H1 (cell line): Measurements from ENCODE around the gene GPHA2.

Experiments
- BACH1 ChIP-seq: IDR thresholded peaks from 2 replicates; pipeline ENCODE4 v1.6.1; 2012; ENCODE audit warnings: low read length, improper control_type of control experiment
- CBX8 ChIP-seq: fragments of 300-800, 300-1000 bp; sonication (generic); IDR thresholded peaks from 2 replicates; pipeline ENCODE4 v1.7.1; 2016; ENCODE audit warnings: low read depth, low read length, borderline replicate concordance
- CTCF ChIP-seq, 3 experiments: IDR thresholded peaks; 1 replicate in 2 of 3; 2 replicates in 1 of 3; pipeline versions ENCODE4 v1.5.1 to v1.6.1; 2011; ENCODE audit warnings: low read length in 3 of 3, mild to moderate bottlenecking in 3 of 3, inconsistent platforms in 2 of 3, low read depth in 1 of 3, moderate library complexity in 1 of 3; ENCODE audit not compliant: insufficient read depth in 1 of 3; ENCODE audit errors: control extremely low read depth in 1 of 3
- E2F6 ChIP-seq: IDR thresholded peaks from 2 replicates; pipeline ENCODE4 v1.6.1; 2012; ENCODE audit warnings: inconsistent platforms
- EP300 ChIP-seq, 2 experiments: IDR thresholded peaks; 1 replicate in 1 of 2; 2 replicates in 1 of 2; pipeline ENCODE4 v1.6.1; 2011 to 2012; ENCODE audit warnings: low read depth in 2 of 2, low read length in 2 of 2, mild to moderate bottlenecking in 2 of 2, borderline replicate concordance in 1 of 2, inconsistent platforms in 1 of 2, moderate library complexity in 1 of 2
- GABPA ChIP-seq: IDR thresholded peaks from 2 replicates; pipeline ENCODE4 v1.6.1; 2011; ENCODE audit warnings: mild to moderate bottlenecking, low read length, moderate library complexity, borderline replicate concordance; ENCODE audit not compliant: insufficient read depth
- JUN ChIP-seq: IDR thresholded peaks from 2 replicates; pipeline ENCODE4 v1.6.1; 2011; ENCODE audit warnings: low read depth, mild to moderate bottlenecking, improper control_type of control experiment, low read length
- MAX ChIP-seq: IDR thresholded peaks from 2 replicates; pipeline ENCODE4 v1.6.1; 2012; ENCODE audit warnings: inconsistent platforms
- POLR2A ChIP-seq, 2 experiments: IDR thresholded peaks; 1 replicate in 1 of 2; 2 replicates in 1 of 2; pipeline ENCODE4 v1.6.1; 2011; ENCODE audit warnings: low read depth in 2 of 2, low read length in 2 of 2, mild to moderate bottlenecking in 2 of 2; ENCODE audit errors: control extremely low read depth in 1 of 2
- POLR2AphosphoS5 ChIP-seq: IDR thresholded peaks from 2 replicates; pipeline ENCODE4 v1.6.1; 2011; ENCODE audit warnings: low read depth, low read length
- RBBP5 ChIP-seq: IDR thresholded peaks from 2 replicates; pipeline ENCODE4 v1.7.1; 2012; ENCODE audit warnings: low read depth, mild to moderate bottlenecking, inconsistent platforms, low read length, moderate library complexity, borderline replicate concordance
- SP2 ChIP-seq: IDR thresholded peaks from 2 replicates; pipeline ENCODE4 v1.6.1; 2012; ENCODE audit warnings: mild to moderate bottlenecking, low read length, inconsistent platforms
- SUZ12 ChIP-seq: fragments of 200-600 bp; sonication (generic); IDR thresholded peaks from 2 replicates; pipeline ENCODE4 v1.6.1; 2012; ENCODE audit warnings: mild to moderate bottlenecking, inconsistent platforms, low read length, moderate library complexity, mixed read lengths
- TF ChIP-seq, protein P1 (sequence below): IDR thresholded peaks from 2 replicates; pipeline ENCODE4 v1.6.1; 2012; ENCODE audit warnings: low read length, inconsistent platforms

GRCh38 chr11:64930340-64930739 lies 5.4 kb downstream of the GPHA2 start:
- TF ChIP-seq POLR2AphosphoS5 (no peak), GABPA (no peak), CTCF (IDR thresholded peaks at IDR 0.05; ENCODE audit: control extremely low read depth in 1 of 3, insufficient read depth in 1 of 3, low read depth in 1 of 3, low read length in 3 of 3) (no peak), EP300 (IDR thresholded peaks at IDR 0.05; ENCODE audit: borderline replicate concordance in 1 of 2, low read depth in 2 of 2, low read length in 2 of 2) (no peak), POLR2A (IDR thresholded peaks at IDR 0.05; ENCODE audit: control extremely low read depth in 1 of 2, low read depth in 2 of 2, low read length in 2 of 2) (no peak), SUZ12 (no peak), BACH1 (no peak), MAX (no peak), JUN (no peak), E2F6 (no peak), RBBP5 (no peak), SP2 (no peak), CBX8 (no peak)
- TF ChIP-seq, protein P1, sequence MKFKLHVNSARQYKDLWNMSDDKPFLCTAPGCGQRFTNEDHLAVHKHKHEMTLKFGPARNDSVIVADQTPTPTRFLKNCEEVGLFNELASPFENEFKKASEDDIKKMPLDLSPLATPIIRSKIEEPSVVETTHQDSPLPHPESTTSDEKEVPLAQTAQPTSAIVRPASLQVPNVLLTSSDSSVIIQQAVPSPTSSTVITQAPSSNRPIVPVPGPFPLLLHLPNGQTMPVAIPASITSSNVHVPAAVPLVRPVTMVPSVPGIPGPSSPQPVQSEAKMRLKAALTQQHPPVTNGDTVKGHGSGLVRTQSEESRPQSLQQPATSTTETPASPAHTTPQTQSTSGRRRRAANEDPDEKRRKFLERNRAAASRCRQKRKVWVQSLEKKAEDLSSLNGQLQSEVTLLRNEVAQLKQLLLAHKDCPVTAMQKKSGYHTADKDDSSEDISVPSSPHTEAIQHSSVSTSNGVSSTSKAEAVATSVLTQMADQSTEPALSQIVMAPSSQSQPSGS: no peak
